Pancreas (tissue), 10 donors: ENCODE measurements around the gene GDI1. TPM values are rescaled to one million over a fixed set of nuclear protein-coding genes. Genes with fewer than 3 reads are reported as not detected.
A peak's percentile ranks its signal among the peaks of the same experiment; 100 is the strongest.

Experiments
- ATAC-seq, 4 donors: fragments of 200-7000 bp; cut with Tn5 transposase; one replicate each; pipeline versions ENCODE4 v1.8.0 to v1.9.1; 2020; ENCODE audit warnings: mild to moderate bottlenecking in 4 of 4, moderate library complexity in 4 of 4
- DNase-seq, 6 donors: peaks; one replicate each; pipeline ENCODE4 v3.0.0-alpha.2; 2020
- FAIRE-seq: peaks from 2 replicates; lab custom pipeline; 2012; peaks lifted over from hg19 to GRCh38; lab: Jason Lieb, UNC
- H3K27ac ChIP-seq, 4 donors: fragments of 200-600 bp; sonication (generic); 1 replicate in 3 of 4; 2 replicates in 1 of 4; pipeline versions ENCODE4 v1.5.0 to v1.8.0; 2020
- H3K27me3 ChIP-seq, 4 donors: fragments of 200-600 bp; one replicate each; pipeline ENCODE4 v1.8.0; 2021
- H3K36me3 ChIP-seq, 3 donors: fragments of 200-600 bp; sonication (generic) in 1 of 3; one replicate each; pipeline versions ENCODE4 v1.5.0 to v1.8.0; 2020 to 2021
- H3K4me1 ChIP-seq, 3 donors: fragments of 200-600 bp; one replicate each; pipeline ENCODE4 v1.8.0; 2021
- H3K4me3 ChIP-seq, 4 donors: fragments of 200-600 bp; sonication (generic) in 2 of 4; one replicate each; pipeline versions ENCODE4 v1.5.0 to v1.8.0; 2020 to 2021
- H3K9me3 ChIP-seq, 4 donors: fragments of 200-600 bp; one replicate each; pipeline ENCODE4 v1.8.0; 2021
- WGBS, 2 donors: extraction: QIAGEN DNeasy Blood & Tissue Kit; methylation state at CpG; one replicate each; pipeline ENCODE4 v1.1.7; 2013; 5-methylcytosine and 5-hydroxymethylcytosine counted together
- intact Hi-C, 3 donors: fragments of 100-400 bp; cut with DNase I; formaldehyde crosslinking; loops; one replicate each; pipeline versions ENCODE4 v1.11.1 to v1.14.2; 2022
- polyA plus RNA-seq, 2 donors: library from polyadenylated mRNA; stranded (reverse); fragments of 200-250 nt; gene quantifications; one replicate each; pipeline ENCODE4 v1.2.3, GENCODE V29; 2013
- total RNA-seq, 6 donors: library from RNA; stranded (reverse); fragmentation: NEBNext Ultra II Directional in 4 of 6; extraction: Animal tissue kit (Norgen Biotek cat#: 25700) in 4 of 6; gene quantifications; one replicate each; pipeline versions ENCODE4 v1.2.1 to v1.2.4, GENCODE V29; 2021 to 2023
- TF ChIP-seq, protein P1 (sequence below), 4 donors: fragments of 200-600 bp; sonication (generic) in 3 of 4; IDR thresholded peaks; one replicate each; pipeline versions ENCODE4 v1.5.0 to v1.8.0; 2021; ENCODE audit warnings: antibody characterized with exemption in 4 of 4
- donor health status: healthy with polysubstance abuse.
- donor health status: DM: no; HTN: no; CAD: no; lungs with moderate emphysema.
- donor health status: DM: no; HTN: no; CAD: no.
- donor health status: control.
- donor health status: control.
- donor health status: Bipolar disorder and iron deficiency.
- donor health status: DM: yes; HTN: yes; CAD: no.
- donor health status: DM: no; HTN: no; CAD: no.
- donor health status: DM: no; HTN: no; CAD: no.
- donor health status: DM: yes; HTN: yes; CAD: no.

The GDI1 gene
- total and polyA plus RNA-seq, 8 donors: 25.5 to 138 (median 36.6) TPM

DNA sequence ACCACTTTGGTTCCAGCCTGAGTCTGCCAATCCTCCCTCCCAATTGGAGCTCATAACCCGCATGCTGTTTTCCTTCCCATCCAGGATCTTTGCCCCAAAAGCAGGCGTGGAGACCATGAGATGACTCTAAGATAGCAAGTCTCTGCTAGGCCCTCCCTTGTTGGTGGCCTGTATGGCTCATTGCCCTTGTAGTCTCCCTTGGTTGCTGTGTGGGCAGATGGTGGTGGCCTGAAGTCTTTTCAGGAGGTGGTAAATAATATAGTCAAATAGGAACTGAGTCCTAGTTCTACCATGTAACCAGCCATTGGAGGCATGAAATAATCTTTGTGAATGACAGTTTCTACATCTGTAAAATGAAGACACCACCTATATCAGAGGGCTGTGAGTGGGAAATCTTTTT, 7.2 kb upstream of the GDI1 start:
- no peak for DNase-seq
- no peaks in the 10 kb centered on the region for H3K9me3 ChIP-seq
- H3K4me1 ChIP-seq: no peaks in the 10 kb centered on the region
- intact Hi-C loops: no loop called here
- no peaks in the 10 kb centered on the region for H3K36me3 ChIP-seq
- no peaks in the 10 kb centered on the region for H3K27me3 ChIP-seq
- peak overlapping the region in 1 of 4 donors; percentile 8 for H3K27ac ChIP-seq
- 67 to 74% methylated on average over 2 of the region's 2 CpGs for WGBS, 2 donors
- TF ChIP-seq, protein P1, sequence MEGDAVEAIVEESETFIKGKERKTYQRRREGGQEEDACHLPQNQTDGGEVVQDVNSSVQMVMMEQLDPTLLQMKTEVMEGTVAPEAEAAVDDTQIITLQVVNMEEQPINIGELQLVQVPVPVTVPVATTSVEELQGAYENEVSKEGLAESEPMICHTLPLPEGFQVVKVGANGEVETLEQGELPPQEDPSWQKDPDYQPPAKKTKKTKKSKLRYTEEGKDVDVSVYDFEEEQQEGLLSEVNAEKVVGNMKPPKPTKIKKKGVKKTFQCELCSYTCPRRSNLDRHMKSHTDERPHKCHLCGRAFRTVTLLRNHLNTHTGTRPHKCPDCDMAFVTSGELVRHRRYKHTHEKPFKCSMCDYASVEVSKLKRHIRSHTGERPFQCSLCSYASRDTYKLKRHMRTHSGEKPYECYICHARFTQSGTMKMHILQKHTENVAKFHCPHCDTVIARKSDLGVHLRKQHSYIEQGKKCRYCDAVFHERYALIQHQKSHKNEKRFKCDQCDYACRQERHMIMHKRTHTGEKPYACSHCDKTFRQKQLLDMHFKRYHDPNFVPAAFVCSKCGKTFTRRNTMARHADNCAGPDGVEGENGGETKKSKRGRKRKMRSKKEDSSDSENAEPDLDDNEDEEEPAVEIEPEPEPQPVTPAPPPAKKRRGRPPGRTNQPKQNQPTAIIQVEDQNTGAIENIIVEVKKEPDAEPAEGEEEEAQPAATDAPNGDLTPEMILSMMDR (IDR thresholded peaks at IDR 0.05): no peak
- H3K4me3 ChIP-seq: peak overlapping the region in 2 of 4 donors; percentile 58 to 68
- FAIRE-seq: no peak
- no peak for ATAC-seq

DNA sequence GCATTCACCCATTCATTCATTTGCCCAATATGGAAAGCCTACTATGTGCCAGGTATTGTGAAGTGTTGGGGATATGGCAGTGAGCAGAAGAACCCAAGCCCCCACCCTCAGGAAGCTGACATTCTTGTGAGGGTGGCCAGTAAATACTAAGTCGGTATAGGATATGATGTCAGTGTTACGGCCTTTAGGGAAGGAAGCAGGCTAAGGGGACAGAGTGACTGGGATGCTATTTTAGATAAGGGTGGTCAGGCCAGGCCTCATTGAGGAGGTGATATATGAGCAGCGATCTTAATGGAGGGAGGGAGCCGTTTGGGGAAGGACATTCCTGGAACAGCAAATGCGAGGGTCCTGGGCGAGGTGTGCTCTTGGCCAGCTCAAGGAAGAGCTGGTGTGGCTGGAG, 6.5 kb upstream of the GDI1 start:
- Histone ChIP-seq H3K36me3 (no peaks in the 10 kb centered on the region), H3K4me1 (no peaks in the 10 kb centered on the region), H3K27me3 (no peaks in the 10 kb centered on the region), H3K27ac (no peak overlapping the region), H3K4me3 (no peak overlapping the region), H3K9me3 (no peaks in the 10 kb centered on the region)
- no peak for DNase-seq
- ATAC-seq: no peak
- WGBS, 2 donors: 68 to 77% methylated on average over 6 of the region's 6 CpGs
- no peak for FAIRE-seq
- intact Hi-C loops: no loop called here
- TF ChIP-seq, protein P1 (IDR thresholded peaks at IDR 0.05): no peak

DNA sequence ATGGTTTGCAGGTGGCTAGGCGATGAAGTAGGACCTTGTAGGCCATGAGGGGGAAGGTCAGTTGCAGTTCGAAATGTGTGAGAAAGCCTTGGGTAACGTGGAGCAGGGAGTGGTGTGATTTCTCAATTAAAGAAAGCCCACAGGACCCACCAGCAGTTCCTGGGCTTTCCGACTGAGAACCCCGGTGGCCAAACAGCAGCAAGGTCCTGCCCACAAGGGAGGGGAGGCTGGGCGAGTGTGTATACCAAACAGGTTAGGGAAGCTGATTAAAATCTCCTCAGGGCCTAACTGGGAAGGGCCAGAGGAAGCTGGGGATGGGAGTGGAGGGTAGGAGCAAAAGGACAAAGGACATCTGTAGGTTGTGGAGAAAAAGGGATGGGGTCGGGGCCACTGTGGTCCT, 6.0 kb upstream of the GDI1 start:
- intact Hi-C loops: no loop called here
- no peaks in the 10 kb centered on the region for H3K4me1 ChIP-seq
- FAIRE-seq (no peak), ATAC-seq (no peak), DNase-seq (peak in 1 of 6 donors; percentile 13)
- no peak overlapping the region for H3K27ac ChIP-seq
- no peaks in the 10 kb centered on the region for H3K36me3 ChIP-seq
- H3K27me3 ChIP-seq: no peaks in the 10 kb centered on the region
- TF ChIP-seq, protein P1 (IDR thresholded peaks at IDR 0.05): no peak
- WGBS, 2 donors: 65 to 67% methylated on average over 7 of the region's 7 CpGs
- no peak overlapping the region for H3K4me3 ChIP-seq
- no peaks in the 10 kb centered on the region for H3K9me3 ChIP-seq

DNA sequence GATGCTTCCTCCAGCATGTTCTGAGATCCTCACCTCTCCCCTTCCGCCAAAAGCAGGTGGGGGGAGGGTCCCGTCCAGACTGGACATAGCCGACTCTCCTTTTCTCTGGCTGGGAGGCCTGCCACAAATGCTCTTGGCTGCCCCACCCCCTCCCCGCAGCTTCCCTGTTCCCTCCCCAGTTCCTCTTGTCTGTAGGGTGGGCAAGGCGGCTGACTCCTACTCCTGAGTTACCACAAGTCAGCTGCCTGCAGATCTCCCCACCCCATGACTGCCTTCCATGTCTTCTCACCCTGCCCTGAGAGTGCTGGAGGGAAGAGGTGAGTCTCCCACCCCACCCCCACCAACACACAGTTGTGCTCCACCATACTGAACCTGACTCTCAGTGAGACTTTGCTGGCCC, 5.6 kb upstream of the GDI1 start:
- ATAC-seq (peak in 1 of 4 donors; percentile 4), DNase-seq (peak in 1 of 6 donors; percentile 50), FAIRE-seq (no peak)
- Histone ChIP-seq H3K27me3 (no peaks in the 10 kb centered on the region), H3K4me3 (no peak overlapping the region), H3K9me3 (no peaks in the 10 kb centered on the region), H3K27ac (no peak overlapping the region), H3K36me3 (no peaks in the 10 kb centered on the region), H3K4me1 (no peaks in the 10 kb centered on the region)
- intact Hi-C loops: no loop called here
- WGBS, 2 donors: 62 to 82% methylated on average over 4 to 5 of the region's 5 CpGs
- TF ChIP-seq, protein P1 (IDR thresholded peaks at IDR 0.05): no peak

DNA sequence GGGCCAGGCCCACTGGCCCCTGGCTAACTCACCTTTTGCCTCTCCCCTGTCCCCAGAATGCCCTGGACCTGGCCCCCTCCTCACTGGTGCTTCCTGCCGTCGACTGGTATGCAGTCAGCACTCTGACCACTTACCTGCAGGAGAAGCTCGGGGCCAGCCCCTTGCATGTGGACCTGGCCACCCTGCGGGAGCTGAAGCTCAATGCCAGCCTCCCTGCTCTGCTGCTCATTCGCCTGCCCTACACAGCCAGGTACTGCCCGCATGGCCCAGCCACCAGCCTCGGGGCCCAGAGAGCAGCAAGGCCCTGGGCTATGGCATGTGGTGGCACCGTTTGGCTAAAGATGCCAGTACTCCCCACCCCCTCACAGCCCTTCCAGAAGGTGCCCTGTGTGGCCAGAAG, 4.7 kb upstream of the GDI1 start:
- intact Hi-C loops: no loop called here
- peak in 2 of 6 donors; percentile 10 to 71 for DNase-seq
- Histone ChIP-seq H3K27ac (no peak overlapping the region), H3K4me3 (no peak overlapping the region), H3K27me3 (no peaks in the 10 kb centered on the region), H3K9me3 (no peaks in the 10 kb centered on the region), H3K36me3 (no peaks in the 10 kb centered on the region), H3K4me1 (no peaks in the 10 kb centered on the region)
- no peak for FAIRE-seq
- TF ChIP-seq, protein P1 (IDR thresholded peaks at IDR 0.05): no peak
- WGBS, 2 donors: 84 to 92% methylated on average over 8 of the region's 8 CpGs
- no peak for ATAC-seq
